HFF-Myc (cell line): ENCODE measurements around the gene FDX2.

Experiments
- DNase-seq: peaks from one replicate; pipeline ENCODE4 v3.0.0-alpha.2; 2011; ENCODE audit warnings: low read depth; ENCODE audit errors: extremely low read depth
- H3K4me3 ChIP-seq: replicated peaks from 2 replicates; pipeline ENCODE4 v1.5.1; 2011; ENCODE audit warnings: low read depth, mild to moderate bottlenecking, control low read depth, low read length
- TF ChIP-seq, protein P1 (sequence below): IDR thresholded peaks from 2 replicates; pipeline ENCODE4 v1.5.1; 2012; ENCODE audit warnings: mild to moderate bottlenecking, low read depth, low read length, control low read depth; ENCODE audit errors: missing control alignments

The FDX2 gene

GRCh38 chr19:10315335-10316214, at the start of gene FDX2:
Gene FDX2 (minus strand): TSS chr19:10316015. CDS start chr19:10315996, 19 bp downstream.
- peak within 1 kb of the TSS; percentile 60 for H3K4me3 ChIP-seq
- TF ChIP-seq, protein P1, sequence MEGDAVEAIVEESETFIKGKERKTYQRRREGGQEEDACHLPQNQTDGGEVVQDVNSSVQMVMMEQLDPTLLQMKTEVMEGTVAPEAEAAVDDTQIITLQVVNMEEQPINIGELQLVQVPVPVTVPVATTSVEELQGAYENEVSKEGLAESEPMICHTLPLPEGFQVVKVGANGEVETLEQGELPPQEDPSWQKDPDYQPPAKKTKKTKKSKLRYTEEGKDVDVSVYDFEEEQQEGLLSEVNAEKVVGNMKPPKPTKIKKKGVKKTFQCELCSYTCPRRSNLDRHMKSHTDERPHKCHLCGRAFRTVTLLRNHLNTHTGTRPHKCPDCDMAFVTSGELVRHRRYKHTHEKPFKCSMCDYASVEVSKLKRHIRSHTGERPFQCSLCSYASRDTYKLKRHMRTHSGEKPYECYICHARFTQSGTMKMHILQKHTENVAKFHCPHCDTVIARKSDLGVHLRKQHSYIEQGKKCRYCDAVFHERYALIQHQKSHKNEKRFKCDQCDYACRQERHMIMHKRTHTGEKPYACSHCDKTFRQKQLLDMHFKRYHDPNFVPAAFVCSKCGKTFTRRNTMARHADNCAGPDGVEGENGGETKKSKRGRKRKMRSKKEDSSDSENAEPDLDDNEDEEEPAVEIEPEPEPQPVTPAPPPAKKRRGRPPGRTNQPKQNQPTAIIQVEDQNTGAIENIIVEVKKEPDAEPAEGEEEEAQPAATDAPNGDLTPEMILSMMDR = no peak
- DNase-seq = peak; percentile 63

DNA sequence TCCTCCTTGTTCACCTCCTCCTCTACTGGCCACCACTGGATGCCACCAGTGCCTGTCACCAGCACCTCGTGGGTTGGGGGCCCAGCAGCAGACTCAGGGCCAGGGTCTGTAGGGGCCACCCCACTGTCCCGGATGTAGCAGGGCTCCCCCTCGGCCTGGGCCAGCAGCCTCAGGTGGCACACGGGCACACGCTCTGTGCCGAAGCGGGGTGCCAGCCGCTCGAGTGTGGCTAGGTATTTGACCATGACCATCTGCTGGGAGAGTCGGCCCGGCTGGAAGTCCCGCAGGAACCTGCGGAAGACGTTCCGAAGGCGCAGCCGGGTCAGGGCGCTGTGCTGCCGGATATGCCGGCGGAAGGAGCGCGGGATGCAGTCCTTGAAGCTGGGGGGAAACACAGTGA, 49.7 kb upstream of the FDX2 start:
- no peak for DNase-seq
- TF ChIP-seq, protein P1 = no peak
- no peak overlapping the region for H3K4me3 ChIP-seq

- TF ChIP-seq, protein P1 = no peak
- no peak overlapping the region for H3K4me3 ChIP-seq
- DNase-seq = no peak
These were observed 48.8 kb upstream of the FDX2 start for GRCh38 chr19:10364644-10365043.

DNA sequence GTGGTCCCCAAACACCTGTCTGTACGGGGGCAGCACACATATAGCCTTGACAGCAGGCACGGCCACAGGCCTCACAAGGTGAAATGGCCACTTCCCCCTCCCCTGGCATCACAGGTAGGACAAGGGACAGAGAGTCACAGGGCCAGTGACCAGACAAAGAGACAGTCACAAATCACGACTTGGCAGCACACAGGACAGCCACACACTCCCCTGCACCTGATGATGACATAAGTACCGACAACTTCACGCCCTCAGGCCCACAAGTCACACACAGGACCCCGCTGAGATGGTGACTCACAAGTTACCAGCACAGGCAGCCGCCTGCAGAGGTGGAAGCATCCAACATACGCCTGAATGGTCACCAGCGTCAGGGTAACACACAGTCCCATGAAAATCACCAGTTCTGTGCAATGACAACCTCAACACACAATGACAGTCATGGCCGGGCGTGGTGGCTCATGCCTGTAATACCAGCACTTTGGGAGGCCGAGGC, 48.0 kb upstream of the FDX2 start:
- TF ChIP-seq, protein P1 = no peak
- no peak overlapping the region for H3K4me3 ChIP-seq
- DNase-seq = no peak

GRCh38 chr19:10362259-10362658, 46.4 kb upstream of the FDX2 start:
- H3K4me3 ChIP-seq = no peak overlapping the region
- no peak for DNase-seq
- TF ChIP-seq, protein P1 = no peak

- H3K4me3 ChIP-seq = no peak overlapping the region
- TF ChIP-seq, protein P1 = no peak
- no peak for DNase-seq
These were observed 45.8 kb upstream of the FDX2 start for GRCh38 chr19:10361569-10362011.

- TF ChIP-seq, protein P1 = no peak
- no peak for DNase-seq
- no peak overlapping the region for H3K4me3 ChIP-seq
These were observed 40.6 kb upstream of the FDX2 start for GRCh38 chr19:10356431-10356830.
